HEK293 (cell line): ENCODE data around the gene RTCA.
"Not testable (repeated sequence)": the region's sequence is repeated elsewhere in the genome, so short reads cannot be mapped to it uniquely, and the experiment has no call there.

Source experiments
- KLF1 ChIP-seq: fragments of 450-650 bp; formaldehyde crosslinking; IDR thresholded peaks from 2 replicates; pipeline ENCODE4 v1.5.1; 2016; ENCODE audit warnings: missing biosample characterization, missing genetic modification characterization
- PRDM1 ChIP-seq: fragments of 450-650 bp; formaldehyde crosslinking; IDR thresholded peaks from 2 replicates; pipeline ENCODE4; 2016; ENCODE audit warnings: missing biosample characterization, missing genetic modification characterization
- ZNF239 ChIP-seq: fragments of 450-650 bp; formaldehyde crosslinking; IDR thresholded peaks from 2 replicates; pipeline ENCODE4 v1.5.1; 2016; ENCODE audit warnings: missing biosample characterization, missing genetic modification characterization
- ZSCAN30 ChIP-seq: fragments of 450-650 bp; IDR thresholded peaks from 2 replicates; pipeline ENCODE4 v1.5.1; 2018; ENCODE audit warnings: missing biosample characterization, mild to moderate bottlenecking, missing genetic modification characterization, moderate library complexity
- TF ChIP-seq, protein P1 (sequence below): fragments of 450-650 bp; formaldehyde crosslinking; IDR thresholded peaks from 2 replicates; pipeline ENCODE4 v1.5.1; 2016; ENCODE audit warnings: missing biosample characterization, missing genetic modification characterization

DNA sequence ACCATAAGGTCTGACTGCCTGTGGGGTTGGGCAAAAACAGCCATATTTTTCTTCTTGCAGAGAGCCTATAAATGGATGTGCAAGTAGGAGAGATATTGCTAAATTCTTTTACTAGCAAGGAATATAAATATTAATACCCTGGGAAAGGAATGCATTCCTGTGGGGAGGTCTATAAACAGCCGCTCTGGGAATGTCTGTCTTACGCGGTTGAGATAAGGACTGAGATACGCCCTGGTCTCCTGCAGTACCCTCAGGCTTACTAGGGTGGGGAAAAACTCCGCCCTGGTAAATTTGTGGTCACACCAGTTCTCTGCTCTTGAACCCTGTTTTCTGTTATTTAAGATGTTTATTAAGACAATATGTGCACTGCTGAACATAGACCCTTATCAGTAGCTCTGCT lies 1.9 kb upstream of the RTCA start:
- TF ChIP-seq, protein P1, sequence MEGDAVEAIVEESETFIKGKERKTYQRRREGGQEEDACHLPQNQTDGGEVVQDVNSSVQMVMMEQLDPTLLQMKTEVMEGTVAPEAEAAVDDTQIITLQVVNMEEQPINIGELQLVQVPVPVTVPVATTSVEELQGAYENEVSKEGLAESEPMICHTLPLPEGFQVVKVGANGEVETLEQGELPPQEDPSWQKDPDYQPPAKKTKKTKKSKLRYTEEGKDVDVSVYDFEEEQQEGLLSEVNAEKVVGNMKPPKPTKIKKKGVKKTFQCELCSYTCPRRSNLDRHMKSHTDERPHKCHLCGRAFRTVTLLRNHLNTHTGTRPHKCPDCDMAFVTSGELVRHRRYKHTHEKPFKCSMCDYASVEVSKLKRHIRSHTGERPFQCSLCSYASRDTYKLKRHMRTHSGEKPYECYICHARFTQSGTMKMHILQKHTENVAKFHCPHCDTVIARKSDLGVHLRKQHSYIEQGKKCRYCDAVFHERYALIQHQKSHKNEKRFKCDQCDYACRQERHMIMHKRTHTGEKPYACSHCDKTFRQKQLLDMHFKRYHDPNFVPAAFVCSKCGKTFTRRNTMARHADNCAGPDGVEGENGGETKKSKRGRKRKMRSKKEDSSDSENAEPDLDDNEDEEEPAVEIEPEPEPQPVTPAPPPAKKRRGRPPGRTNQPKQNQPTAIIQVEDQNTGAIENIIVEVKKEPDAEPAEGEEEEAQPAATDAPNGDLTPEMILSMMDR (tag by site-specific recombination) = not testable (repeated sequence)
- not testable (repeated sequence) for TF ChIP-seq PRDM1 (tag by site-specific recombination); KLF1 (tag by site-specific recombination); ZSCAN30 (tag by site-specific recombination); ZNF239
